Left ventricle myocardium inferior (tissue), 1 donor: ENCODE measurements around the gene LAMC1. TPM values are rescaled to one million over a fixed set of nuclear protein-coding genes. Genes with fewer than 3 reads are reported as not detected.

ENCODE experiments used
- DNase-seq: peaks from one replicate; pipeline ENCODE4 v3.0.0-alpha.2; 2020
- H3K27ac ChIP-seq: fragments of 200-600 bp; replicated peaks from 2 replicates; pipeline ENCODE4 v1.8.0; 2021
- H3K27me3 ChIP-seq: fragments of 200-600 bp; 2 replicates; pipeline ENCODE4 v1.8.0; 2021; ENCODE audit warnings: low read depth
- H3K36me3 ChIP-seq: fragments of 200-600 bp; 2 replicates; pipeline ENCODE4 v1.8.0; 2021
- H3K4me1 ChIP-seq: fragments of 200-600 bp; 2 replicates; pipeline ENCODE4 v1.8.0; 2021
- H3K4me3 ChIP-seq: fragments of 200-600 bp; 2 replicates; pipeline ENCODE4 v1.8.0; 2021; ENCODE audit warnings: mild to moderate bottlenecking, moderate library complexity
- H3K9me3 ChIP-seq: fragments of 200-600 bp; replicated peaks from 2 replicates; pipeline ENCODE4 v1.8.0; 2021
- intact Hi-C: fragments of 100-400 bp; cut with micrococcal nuclease; formaldehyde crosslinking; loops from one replicate; pipeline ENCODE4 v1.11.0; 2022
- total RNA-seq: library from RNA; stranded (reverse); fragmentation: NEBNext Ultra II Directional; extraction: Animal tissue kit (Norgen Biotek cat#: 25700); gene quantifications from one replicate; pipeline ENCODE4 v1.2.1, GENCODE V29; 2021
- TF ChIP-seq, protein P1 (sequence below): fragments of 200-600 bp; IDR thresholded peaks from 2 replicates; pipeline ENCODE4 v1.8.0; 2021; ENCODE audit warnings: antibody characterized with exemption, mild to moderate bottlenecking, borderline replicate concordance
- donor health status: DM: no; HTN: yes; CAD: no; lungs with severe emphysema.

LAMC1 gene
- total RNA-seq, 1 donor from 2014 or later: 84.1 TPM

DNA sequence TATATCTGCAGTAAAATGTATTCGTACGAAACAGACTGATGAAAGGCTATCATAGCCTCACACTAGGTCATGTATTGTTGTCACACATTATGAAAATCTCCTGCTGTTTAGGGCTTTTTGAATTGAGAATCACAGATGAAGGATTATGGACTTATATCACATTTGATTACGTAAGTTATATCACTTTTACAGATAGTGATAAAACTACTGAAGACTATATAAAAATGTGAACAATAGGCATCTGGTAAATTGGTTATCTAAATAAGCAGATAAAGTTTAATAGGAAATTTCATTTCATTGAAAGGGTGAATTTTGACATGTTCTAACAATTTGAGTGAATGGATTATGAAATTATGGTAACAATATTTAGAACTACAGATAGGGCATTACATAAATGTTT, 20.0 kb downstream of the LAMC1 start:
- TF ChIP-seq, protein P1, sequence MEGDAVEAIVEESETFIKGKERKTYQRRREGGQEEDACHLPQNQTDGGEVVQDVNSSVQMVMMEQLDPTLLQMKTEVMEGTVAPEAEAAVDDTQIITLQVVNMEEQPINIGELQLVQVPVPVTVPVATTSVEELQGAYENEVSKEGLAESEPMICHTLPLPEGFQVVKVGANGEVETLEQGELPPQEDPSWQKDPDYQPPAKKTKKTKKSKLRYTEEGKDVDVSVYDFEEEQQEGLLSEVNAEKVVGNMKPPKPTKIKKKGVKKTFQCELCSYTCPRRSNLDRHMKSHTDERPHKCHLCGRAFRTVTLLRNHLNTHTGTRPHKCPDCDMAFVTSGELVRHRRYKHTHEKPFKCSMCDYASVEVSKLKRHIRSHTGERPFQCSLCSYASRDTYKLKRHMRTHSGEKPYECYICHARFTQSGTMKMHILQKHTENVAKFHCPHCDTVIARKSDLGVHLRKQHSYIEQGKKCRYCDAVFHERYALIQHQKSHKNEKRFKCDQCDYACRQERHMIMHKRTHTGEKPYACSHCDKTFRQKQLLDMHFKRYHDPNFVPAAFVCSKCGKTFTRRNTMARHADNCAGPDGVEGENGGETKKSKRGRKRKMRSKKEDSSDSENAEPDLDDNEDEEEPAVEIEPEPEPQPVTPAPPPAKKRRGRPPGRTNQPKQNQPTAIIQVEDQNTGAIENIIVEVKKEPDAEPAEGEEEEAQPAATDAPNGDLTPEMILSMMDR: no peak
- no peaks in the 10 kb centered on the region for H3K36me3 ChIP-seq
- peaks cover 100% of the 10 kb centered on the region for H3K4me1 ChIP-seq
- H3K27ac ChIP-seq: peak overlapping the region; percentile 61
- H3K4me3 ChIP-seq: no peak overlapping the region
- intact Hi-C loops: no loop called here
- no peaks in the 10 kb centered on the region for H3K9me3 ChIP-seq
- no peaks in the 10 kb centered on the region for H3K27me3 ChIP-seq
- no peak for DNase-seq

DNA sequence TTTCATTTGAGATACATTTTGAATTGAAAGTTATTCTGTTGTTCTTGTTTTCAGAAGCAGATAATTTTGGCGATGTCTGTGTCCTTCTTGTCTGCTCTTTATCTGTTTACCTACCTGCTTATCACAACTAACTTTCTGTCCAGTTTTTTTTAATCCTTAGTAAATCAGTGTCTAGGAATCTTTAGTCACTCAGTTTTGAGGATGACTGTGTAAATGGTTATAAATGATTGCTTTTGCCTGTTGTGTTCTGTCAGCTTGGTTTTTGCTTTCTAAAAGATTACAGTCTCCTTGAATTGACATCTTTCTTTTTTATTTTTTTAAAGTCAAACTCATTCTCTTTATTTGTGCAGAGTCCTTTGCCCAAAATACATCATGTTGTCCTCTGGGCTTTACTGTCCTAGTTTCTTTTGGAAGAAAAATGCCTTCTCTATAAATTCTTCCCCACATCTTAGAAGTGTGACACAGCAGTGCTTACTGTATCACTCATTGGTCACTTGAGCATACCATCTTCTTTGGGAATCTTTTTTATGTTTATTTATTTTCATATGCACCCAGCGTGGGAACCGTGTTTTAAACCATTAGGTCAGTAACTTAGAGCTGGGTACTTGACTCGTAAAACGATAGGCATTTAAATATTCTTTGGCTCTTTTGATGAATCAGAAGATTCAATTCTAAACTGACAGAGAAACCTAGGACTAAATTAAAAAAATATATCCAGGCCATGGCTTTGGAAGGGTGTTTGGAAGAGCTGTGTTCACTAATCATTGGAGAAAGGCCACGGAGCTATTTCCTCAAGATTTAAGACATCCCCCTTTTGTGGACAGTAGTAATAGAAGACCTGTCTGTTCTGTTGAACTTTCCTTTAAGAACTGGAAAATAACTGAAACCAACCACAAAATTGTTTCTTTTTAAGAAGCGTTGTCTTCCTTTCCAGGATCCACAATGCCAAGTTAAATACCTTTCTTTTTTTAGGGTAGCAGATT, 20.9 kb downstream of the LAMC1 start:
- H3K27ac ChIP-seq: peak overlapping the region; percentile 61
- H3K27me3 ChIP-seq: no peaks in the 10 kb centered on the region
- peak overlapping the region; percentile 5 for H3K4me3 ChIP-seq
- no peak for DNase-seq
- H3K36me3 ChIP-seq: no peaks in the 10 kb centered on the region
- TF ChIP-seq, protein P1: no peak
- intact Hi-C loops: no loop called here
- H3K4me1 ChIP-seq: peaks cover 100% of the 10 kb centered on the region
- H3K9me3 ChIP-seq: no peaks in the 10 kb centered on the region

- Histone ChIP-seq H3K27ac (peak overlapping the region; percentile 61), H3K4me3 (no peak overlapping the region), H3K4me1 (peaks cover 100% of the 10 kb centered on the region), H3K27me3 (no peaks in the 10 kb centered on the region), H3K9me3 (no peaks in the 10 kb centered on the region), H3K36me3 (no peaks in the 10 kb centered on the region)
- TF ChIP-seq, protein P1: no peak
- DNase-seq: no peak
- intact Hi-C loops: no loop called here
Observed at GRCh38 chr1:183044893-183045649, 21.9 kb downstream of the LAMC1 start.

- H3K4me3 ChIP-seq: no peak overlapping the region
- peaks cover 96% of the 10 kb centered on the region for H3K4me1 ChIP-seq
- TF ChIP-seq, protein P1: no peak
- intact Hi-C loops: no loop called here
- DNase-seq: no peak
- no peaks in the 10 kb centered on the region for H3K36me3 ChIP-seq
- no peaks in the 10 kb centered on the region for H3K9me3 ChIP-seq
- no peak overlapping the region for H3K27ac ChIP-seq
- H3K27me3 ChIP-seq: no peaks in the 10 kb centered on the region
Observed at GRCh38 chr1:183048087-183049085, 25.2 kb downstream of the LAMC1 start.

DNA sequence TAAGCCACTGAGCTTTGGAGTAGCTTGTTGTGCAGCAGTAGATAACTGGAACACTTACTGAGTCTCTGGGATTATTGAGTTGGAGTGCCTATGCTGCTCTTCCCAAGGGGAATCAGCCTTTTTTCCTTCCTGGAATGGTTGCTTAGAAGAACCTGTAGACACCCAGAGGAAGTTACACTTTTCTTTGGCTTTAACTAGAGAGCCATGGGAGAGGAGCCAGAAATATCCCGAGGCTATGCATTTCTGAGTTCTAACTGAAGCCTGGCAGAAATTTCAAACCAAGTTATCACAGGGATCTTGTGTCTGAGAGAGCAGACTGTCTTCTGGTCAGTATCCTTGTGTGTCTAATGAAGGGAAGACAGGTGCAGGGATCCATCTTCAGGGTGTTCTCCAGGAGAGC, 28.3 kb downstream of the LAMC1 start:
- no peak overlapping the region for H3K4me3 ChIP-seq
- H3K27ac ChIP-seq: peak overlapping the region; percentile 18
- TF ChIP-seq, protein P1: no peak
- no peak for DNase-seq
- intact Hi-C loops: no loop called here
- H3K4me1 ChIP-seq: peaks cover 80% of the 10 kb centered on the region
- H3K9me3 ChIP-seq: no peaks in the 10 kb centered on the region
- no peaks in the 10 kb centered on the region for H3K27me3 ChIP-seq
- no peaks in the 10 kb centered on the region for H3K36me3 ChIP-seq
